K562 (cell line): ENCODE results near the gene BZW2. TPM values are rescaled to one million over a fixed set of nuclear protein-coding genes. Genes with fewer than 3 reads are reported as not detected.
A peak's percentile ranks its signal among the peaks of the same experiment; 100 is the strongest.

Experiments used
- ARID3B ChIP-seq: fragments of 250-450 bp; sonication (Bioruptor Pico); IDR thresholded peaks from 2 replicates; pipeline ENCODE4 v1.4.0; 2020; ENCODE audit warnings: borderline replicate concordance
- DLX4 ChIP-seq: fragments of 250-450 bp; sonication (Bioruptor Pico); IDR thresholded peaks from 2 replicates; pipeline ENCODE4 v1.6.1; 2021; ENCODE audit warnings: mild to moderate bottlenecking
- FOSL1 ChIP-seq: fragments of 200-800 bp; sonication (Bioruptor generic); conservative IDR thresholded peaks from 2 replicates; pipeline ENCODE4 v1.6.1; 2016; ENCODE audit warnings: missing genetic modification characterization, missing compliant biosample characterization
- HDAC2 ChIP-seq: fragments of 450-650 bp; IDR thresholded peaks from 2 replicates; pipeline ENCODE4 v1.6.1; 2016; ENCODE audit warnings: mild to moderate bottlenecking
- JUND ChIP-seq, 2 experiments: IDR thresholded peaks; 2 replicates in 1 of 2; 3 replicates in 1 of 2; pipeline ENCODE4 v1.6.1; 2011; ENCODE audit warnings: borderline replicate concordance in 2 of 2, low read depth in 2 of 2, low read length in 2 of 2, improper control_type of control experiment in 1 of 2, missing biosample characterization in 1 of 2, missing genetic modification characterization in 1 of 2, missing genetic modification reagents in 1 of 2
- MYC ChIP-seq, 2 experiments: fragments of 250-450 bp in 1 of 2; sonication (Bioruptor Pico) in 1 of 2; IDR thresholded peaks; 2 replicates each; pipeline versions ENCODE4 v1.5.1 to v1.6.1; 2012 to 2021; ENCODE audit warnings: low read depth in 2 of 2, borderline replicate concordance in 1 of 2, improper control_type of control experiment in 1 of 2, low read length in 1 of 2, mild to moderate bottlenecking in 1 of 2, moderate library complexity in 1 of 2
- NFATC3 ChIP-seq: fragments of 450-650 bp; IDR thresholded peaks from 2 replicates; pipeline ENCODE4 v1.6.1; 2017; ENCODE audit warnings: mild to moderate bottlenecking
- RBM14 ChIP-seq: fragments of 200-400 bp; formaldehyde crosslinking; IDR thresholded peaks from 2 replicates; pipeline ENCODE4 v1.6.1; 2018; ENCODE audit warnings: low read depth, mild to moderate bottlenecking, low read length, moderate library complexity, borderline replicate concordance; ENCODE audit not compliant: insufficient read depth
- RCOR1 ChIP-seq, 2 experiments: IDR thresholded peaks; 2 replicates each; pipeline ENCODE4 v1.6.1; 2012; ENCODE audit warnings: low read depth in 2 of 2, low read length in 2 of 2, borderline replicate concordance in 1 of 2, improper control_type of control experiment in 1 of 2
- RFX5 ChIP-seq: IDR thresholded peaks from 2 replicates; pipeline ENCODE4 v1.6.1; 2011; ENCODE audit warnings: low read depth, mild to moderate bottlenecking, improper control_type of control experiment, low read length
- THAP12 ChIP-seq: fragments of 250-450 bp; sonication (Bioruptor Pico); IDR thresholded peaks from 2 replicates; pipeline ENCODE4 v1.9.0; 2021; ENCODE audit warnings: mild to moderate bottlenecking, inconsistent platforms
- ZKSCAN8 ChIP-seq: fragments of 200-800 bp; sonication (Bioruptor generic); IDR thresholded peaks from 2 replicates; pipeline ENCODE4 v1.6.1; 2016; ENCODE audit warnings: missing genetic modification characterization, missing compliant biosample characterization
- ZNF212 ChIP-seq: fragments of 450-650 bp; formaldehyde crosslinking; IDR thresholded peaks from 2 replicates; pipeline ENCODE4 v1.4.0; 2020; ENCODE audit warnings: mild to moderate bottlenecking
- ZNF239 ChIP-seq: fragments of 250-450 bp; sonication (Bioruptor Pico); IDR thresholded peaks from 2 replicates; pipeline ENCODE4 v1.4.0; 2020; ENCODE audit warnings: mild to moderate bottlenecking
- ZSCAN29 ChIP-seq: fragments of 450-650 bp; IDR thresholded peaks from 2 replicates; pipeline ENCODE4 v1.6.1; 2017
- polyA plus RNA-seq, 8 experiments: library from polyadenylated mRNA; depleted of rRNA in 4 of 8; stranded (reverse) in 5 of 8; unstranded in 3 of 8; fragments of >200 nt; fragmentation: Nextera tagmentation in 2 of 8; fragmentation: Illumina TruSeq in 1 of 8; extraction: Ambion mirVana in 2 of 8; extraction: Trizol in 1 of 8; gene quantifications; 2 replicates each; pipeline versions ENCODE4 v1.2.1 to v1.2.3, GENCODE V29; 2011 to 2014; ENCODE audit warnings: inconsistent platforms in 1 of 8, missing spikeins in 1 of 8
- total RNA-seq, 7 experiments: library from RNA; depleted of rRNA in 6 of 7; stranded (reverse); fragments of >200 nt in 6 of 7; fragmentation: Illumina TruSeq in 2 of 7; extraction: Trizol in 2 of 7; gene quantifications; 2 replicates each; pipeline versions ENCODE4 v1.2.1 to v1.2.3, GENCODE V29; 2011 to 2021; ENCODE audit warnings: low replicate concordance in 1 of 7
- TF ChIP-seq, protein P1 (sequence below), 2 experiments: fragments of 200-800 bp in 1 of 2; sonication (Bioruptor generic) in 1 of 2; sonication (generic) in 1 of 2; formaldehyde crosslinking in 1 of 2; IDR thresholded peaks in 1 of 2; conservative IDR thresholded peaks in 1 of 2; 2 replicates each; pipeline versions ENCODE4 v1.5.0 to v1.6.1; 2016 to 2020; ENCODE audit warnings: missing compliant biosample characterization in 1 of 2, missing genetic modification characterization in 1 of 2, missing genetic modification reagents in 1 of 2
- TF ChIP-seq, protein P2 (sequence below): sonication (generic); formaldehyde crosslinking; IDR thresholded peaks from 2 replicates; pipeline ENCODE4 v1.9.0; 2022; ENCODE audit warnings: mild to moderate bottlenecking, missing genetic modification reagents
- TF ChIP-seq, protein P3 (sequence below): fragments of 250-450 bp; sonication (Bioruptor Pico); IDR thresholded peaks from 2 replicates; pipeline ENCODE4 v1.5.0; 2020; ENCODE audit warnings: mild to moderate bottlenecking

Gene BZW2
- total and polyA plus RNA-seq, 9 of the 15 experiments (the other 6 are each of a cell fraction or from before 2014, with no cell fraction given): 140 to 316 (median 173) TPM

GRCh38 chr7:16719699-16720098, 73.7 kb downstream of the BZW2 start (continued):
- TF ChIP-seq, protein P1, sequence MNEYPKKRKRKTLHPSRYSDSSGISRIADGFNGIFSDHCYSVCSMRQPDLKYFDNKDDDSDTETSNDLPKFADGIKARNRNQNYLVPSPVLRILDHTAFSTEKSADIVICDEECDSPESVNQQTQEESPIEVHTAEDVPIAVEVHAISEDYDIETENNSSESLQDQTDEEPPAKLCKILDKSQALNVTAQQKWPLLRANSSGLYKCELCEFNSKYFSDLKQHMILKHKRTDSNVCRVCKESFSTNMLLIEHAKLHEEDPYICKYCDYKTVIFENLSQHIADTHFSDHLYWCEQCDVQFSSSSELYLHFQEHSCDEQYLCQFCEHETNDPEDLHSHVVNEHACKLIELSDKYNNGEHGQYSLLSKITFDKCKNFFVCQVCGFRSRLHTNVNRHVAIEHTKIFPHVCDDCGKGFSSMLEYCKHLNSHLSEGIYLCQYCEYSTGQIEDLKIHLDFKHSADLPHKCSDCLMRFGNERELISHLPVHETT (CRISPR knock-in tag; conservative IDR thresholded peaks at IDR 0.05 in 1 of 2, IDR thresholded peaks at IDR 0.05 in 1 of 2): no peak
- TF ChIP-seq ZNF212 (CRISPR knock-in tag): no peak
- TF ChIP-seq, protein P2, sequence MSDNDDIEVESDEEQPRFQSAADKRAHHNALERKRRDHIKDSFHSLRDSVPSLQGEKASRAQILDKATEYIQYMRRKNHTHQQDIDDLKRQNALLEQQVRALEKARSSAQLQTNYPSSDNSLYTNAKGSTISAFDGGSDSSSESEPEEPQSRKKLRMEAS: no peak
- TF ChIP-seq RBM14: no peak
- TF ChIP-seq, protein P3, sequence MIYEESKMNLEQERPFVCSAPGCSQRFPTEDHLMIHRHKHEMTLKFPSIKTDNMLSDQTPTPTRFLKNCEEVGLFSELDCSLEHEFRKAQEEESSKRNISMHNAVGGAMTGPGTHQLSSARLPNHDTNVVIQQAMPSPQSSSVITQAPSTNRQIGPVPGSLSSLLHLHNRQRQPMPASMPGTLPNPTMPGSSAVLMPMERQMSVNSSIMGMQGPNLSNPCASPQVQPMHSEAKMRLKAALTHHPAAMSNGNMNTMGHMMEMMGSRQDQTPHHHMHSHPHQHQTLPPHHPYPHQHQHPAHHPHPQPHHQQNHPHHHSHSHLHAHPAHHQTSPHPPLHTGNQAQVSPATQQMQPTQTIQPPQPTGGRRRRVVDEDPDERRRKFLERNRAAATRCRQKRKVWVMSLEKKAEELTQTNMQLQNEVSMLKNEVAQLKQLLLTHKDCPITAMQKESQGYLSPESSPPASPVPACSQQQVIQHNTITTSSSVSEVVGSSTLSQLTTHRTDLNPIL: no peak
- 0 out of 2 replicates have a peak, but pooled peaks have one; percentile 43 for TF ChIP-seq FOSL1
- no peak for TF ChIP-seq DLX4
- TF ChIP-seq ZNF239 (CRISPR knock-in tag): no peak
- TF ChIP-seq ARID3B: no peak
- no peak for TF ChIP-seq RFX5
- TF ChIP-seq RCOR1 (IDR thresholded peaks at IDR 0.05; ENCODE audit: borderline replicate concordance in 1 of 2, low read depth in 2 of 2, low read length in 2 of 2): peak in 1 of 2 experiments; percentile 33; a peak in 1 of 4 replicates
- no peak for TF ChIP-seq THAP12
- 0 out of 2 replicates have a peak, but pooled peaks have one; percentile 52 for TF ChIP-seq HDAC2
- no peak for TF ChIP-seq ZSCAN29
- peak; percentile 64 for TF ChIP-seq MYC (IDR thresholded peaks at IDR 0.05; ENCODE audit: low read depth, low read length)
- no peak for TF ChIP-seq MYC (CRISPR knock-in tag; IDR thresholded peaks at IDR 0.05; ENCODE audit: borderline replicate concordance, low read depth)
- TF ChIP-seq NFATC3: no peak
- no peak for TF ChIP-seq ZKSCAN8 (CRISPR knock-in tag)
- peak; percentile 71; the same call in 1 of the 2 replicates for TF ChIP-seq JUND (IDR thresholded peaks at IDR 0.05; ENCODE audit: borderline replicate concordance, low read depth, low read length)
- 0 out of 3 replicates have a peak, but pooled peaks have one; percentile 11 for TF ChIP-seq JUND (tag; IDR thresholded peaks at IDR 0.05; ENCODE audit: borderline replicate concordance, low read depth, low read length)
